Right ventricle myocardium inferior (tissue), 1 donor: Measurements from ENCODE around the gene TRAPPC2L. TPM values are rescaled to one million over a fixed set of nuclear protein-coding genes. Genes with fewer than 3 reads are reported as not detected.
"Not testable (repeated sequence)": the region's sequence is repeated elsewhere in the genome, so short reads cannot be mapped to it uniquely, and the experiment has no call there.

Experiments used
- ATAC-seq: fragments of 200-7000 bp; cut with Tn5 transposase; one replicate; pipeline ENCODE4 v1.9.1; 2020; ENCODE audit warnings: mild to moderate bottlenecking, moderate library complexity
- DNase-seq: peaks from one replicate; pipeline ENCODE4 v3.0.0; 2021; ENCODE audit errors: missing footprints
- intact Hi-C: fragments of 100-400 bp; cut with DNase I; formaldehyde crosslinking; loops from one replicate; pipeline ENCODE4 v1.11.0; 2022
- total RNA-seq: library from RNA; stranded (reverse); fragmentation: NEBNext Ultra II Directional; extraction: Animal tissue kit (Norgen Biotek cat#: 25700); gene quantifications from one replicate; pipeline ENCODE4 v1.2.1, GENCODE V29; 2021
- donor health status: DM: no; HTN: yes; CAD: no; lungs with severe emphysema.

TRAPPC2L gene
- total RNA-seq, 1 donor from 2014 or later = 58.7 TPM

DNA sequence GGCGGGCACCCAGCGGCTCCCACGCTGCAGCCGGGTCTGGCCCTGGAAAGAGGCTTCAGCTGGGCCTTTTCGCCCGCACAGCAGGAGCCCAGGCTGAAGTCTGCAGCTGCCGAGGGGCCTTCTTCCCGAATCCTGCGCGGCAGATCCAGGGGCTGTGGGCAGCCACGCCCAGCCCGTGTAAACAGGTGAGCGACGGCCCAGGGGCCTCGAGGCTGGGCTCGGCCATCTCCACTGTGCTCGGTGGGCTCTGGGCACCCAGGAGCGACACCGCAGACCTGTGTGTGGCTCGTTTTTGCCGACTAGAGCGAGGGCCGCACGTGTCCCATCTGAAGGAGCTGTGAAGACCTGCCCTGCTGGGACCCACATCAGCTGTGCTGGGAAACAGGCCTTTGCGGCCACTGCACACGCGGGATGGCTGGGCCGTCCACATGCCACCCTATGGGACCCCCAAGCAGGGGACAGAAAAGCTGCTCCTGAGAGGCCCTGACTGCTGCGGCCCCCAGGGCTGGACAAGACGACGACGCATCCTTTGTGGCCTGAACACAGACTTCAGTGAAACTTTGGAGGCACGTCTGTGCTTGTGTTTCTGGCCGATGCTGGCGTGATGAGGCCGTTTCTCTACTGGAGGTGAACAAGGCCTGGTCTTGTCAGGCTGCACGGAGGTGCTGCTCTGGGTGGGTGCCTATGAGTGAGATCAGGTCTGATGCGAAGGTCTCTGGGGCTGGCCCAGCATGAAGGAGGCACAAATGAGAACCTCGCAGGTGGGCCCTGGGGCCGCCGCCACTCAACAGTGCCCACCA is 40.0 kb upstream of the TRAPPC2L start:
- intact Hi-C loops = no loop called here
- DNase-seq (no peak), ATAC-seq (no peak)

DNA sequence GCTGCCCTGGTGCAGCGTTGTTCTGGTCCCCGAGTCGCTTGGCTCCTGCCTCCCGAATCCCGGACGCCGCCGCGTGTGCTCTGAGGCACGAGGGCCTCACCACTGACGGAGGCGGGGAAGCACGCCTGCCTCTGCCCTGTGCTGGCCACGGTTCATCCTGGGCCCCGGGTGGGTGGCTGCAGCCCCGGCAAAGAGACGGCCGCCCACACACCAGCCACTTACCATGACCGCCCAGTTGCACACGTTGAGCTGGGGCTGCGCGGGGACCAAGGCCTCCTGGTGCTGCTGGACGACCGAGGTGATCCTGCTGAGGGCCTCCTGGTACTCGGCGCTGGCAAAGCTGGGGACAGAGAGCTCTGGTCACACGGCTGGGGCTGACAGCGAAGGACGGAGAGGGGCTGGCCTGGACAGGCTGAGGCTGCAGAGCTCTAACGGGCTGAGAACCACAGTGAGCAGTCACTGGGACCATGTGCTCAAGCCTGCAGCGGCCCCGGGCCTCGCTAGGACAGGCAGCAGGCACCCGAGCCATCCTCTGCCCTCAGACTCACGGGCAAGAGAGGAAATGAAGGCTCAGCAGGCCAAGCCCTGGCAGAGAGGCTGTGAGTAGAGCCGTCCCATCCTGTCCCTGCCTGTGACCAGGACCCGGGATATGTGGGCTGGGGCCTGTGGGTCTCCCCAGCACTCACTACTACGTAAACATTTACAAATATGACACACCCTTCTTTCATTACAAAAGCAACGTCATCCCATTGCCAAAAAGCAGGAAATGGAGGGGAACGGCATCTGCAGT is 38.9 kb upstream of the TRAPPC2L start:
- ATAC-seq (no peak), DNase-seq (no peak)
- intact Hi-C loops = no loop called here

DNA sequence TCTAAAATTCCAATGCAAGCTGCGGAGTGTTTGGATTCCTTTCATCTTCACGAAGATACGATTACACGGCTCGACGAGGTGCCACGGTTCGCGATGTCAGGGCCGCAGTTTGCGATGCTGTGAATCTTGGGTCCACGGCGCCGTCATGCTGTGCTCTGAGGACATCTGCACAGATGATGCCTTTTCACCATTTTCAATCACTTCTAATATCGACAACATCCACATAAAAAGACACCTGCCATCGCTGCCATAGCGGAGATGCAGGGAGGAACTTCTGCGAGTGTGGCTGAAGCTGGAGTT is 38.4 kb upstream of the TRAPPC2L start:
- intact Hi-C loops = no loop called here
- no peak for DNase-seq
- ATAC-seq = no peak

DNA sequence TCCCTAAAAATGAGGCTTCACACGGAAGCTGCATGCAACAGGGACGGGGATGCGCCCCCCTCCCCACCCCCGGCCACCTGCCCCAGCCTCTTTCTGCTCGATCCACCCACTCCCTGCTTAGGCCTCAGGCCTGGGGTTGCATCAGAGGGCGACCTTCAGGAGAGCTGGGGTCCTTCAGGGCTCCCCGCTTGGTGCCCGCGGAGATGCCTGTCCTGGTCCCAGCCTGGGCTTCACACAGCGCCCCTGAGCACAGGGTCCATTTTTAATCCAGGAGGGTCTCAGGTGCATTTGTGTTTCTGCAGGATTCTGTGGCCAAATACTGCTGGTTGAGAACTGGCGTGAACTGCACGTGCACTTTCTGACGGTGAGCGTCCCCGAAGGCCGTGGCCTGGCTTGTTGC is 37.8 kb upstream of the TRAPPC2L start:
- no peak for ATAC-seq
- no peak for DNase-seq
- intact Hi-C loops = no loop called here

DNA sequence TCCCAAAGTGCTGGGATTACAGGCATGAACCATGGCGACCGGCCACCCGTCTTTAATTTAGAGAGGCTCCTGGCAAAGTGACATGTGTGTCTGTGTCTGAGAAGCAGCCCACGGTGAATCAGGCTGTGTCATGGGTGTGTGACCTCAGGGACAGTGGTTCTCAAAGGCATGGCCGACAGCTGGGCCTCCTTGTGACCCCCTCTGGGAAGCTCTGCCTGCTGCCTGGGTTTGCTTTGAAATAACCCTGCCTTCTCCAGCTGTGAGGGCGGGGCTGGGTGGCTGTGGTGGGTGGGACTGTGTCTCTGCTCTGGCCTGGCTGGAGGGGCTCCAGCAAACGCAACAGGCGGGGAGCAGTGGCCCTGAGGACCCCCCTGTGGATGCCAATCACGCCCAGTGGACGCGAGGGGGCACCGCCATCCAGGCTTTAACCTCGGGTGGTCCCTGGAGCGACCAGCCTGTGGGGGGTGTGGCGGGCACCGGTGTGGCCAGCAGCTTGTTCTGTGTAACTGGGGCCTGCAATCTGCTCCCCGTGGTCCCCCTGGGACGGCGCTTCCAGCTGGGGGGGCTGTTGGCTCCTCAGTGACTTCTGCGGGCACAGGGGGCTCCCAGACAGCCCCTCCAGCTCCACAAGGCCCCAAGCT is 36.4 kb upstream of the TRAPPC2L start:
- ATAC-seq (no peak), DNase-seq (no peak)
- intact Hi-C loops = no loop called here

DNA sequence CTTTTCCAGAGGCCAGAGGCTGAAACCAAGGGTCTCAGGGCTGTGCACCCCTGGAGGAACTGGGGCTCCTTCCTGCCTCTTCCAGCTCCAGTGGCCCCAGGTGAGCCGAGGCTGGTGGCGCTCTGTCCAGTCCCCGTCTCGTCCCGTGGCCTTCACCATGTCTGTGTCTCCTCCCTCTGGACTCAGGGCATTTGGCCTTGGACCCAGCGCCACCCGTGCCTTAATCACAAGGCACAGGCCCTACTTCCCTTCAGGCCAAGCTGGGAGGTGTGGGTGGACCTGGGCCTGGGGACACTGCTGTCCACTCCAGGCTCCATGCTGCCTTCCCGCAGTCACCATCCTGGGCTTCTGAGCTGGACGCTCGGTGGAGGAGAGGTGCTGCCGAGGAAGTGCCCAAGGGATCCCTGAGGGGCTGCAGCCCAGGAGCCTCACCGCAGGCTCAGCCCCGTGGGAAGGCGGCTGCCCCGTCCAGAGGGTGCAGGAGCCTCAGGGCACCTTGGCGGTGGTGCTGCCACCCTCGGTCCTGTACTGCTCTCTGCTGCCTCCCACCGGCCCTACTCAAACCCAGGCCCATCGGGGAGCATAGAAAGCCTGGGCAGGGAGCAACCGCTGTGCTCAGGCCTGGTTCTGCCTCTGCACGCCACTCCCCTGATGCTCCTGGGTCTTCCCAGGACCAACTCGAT is 35.6 kb upstream of the TRAPPC2L start:
- intact Hi-C loops = no loop called here
- ATAC-seq (no peak), DNase-seq (no peak)

DNA sequence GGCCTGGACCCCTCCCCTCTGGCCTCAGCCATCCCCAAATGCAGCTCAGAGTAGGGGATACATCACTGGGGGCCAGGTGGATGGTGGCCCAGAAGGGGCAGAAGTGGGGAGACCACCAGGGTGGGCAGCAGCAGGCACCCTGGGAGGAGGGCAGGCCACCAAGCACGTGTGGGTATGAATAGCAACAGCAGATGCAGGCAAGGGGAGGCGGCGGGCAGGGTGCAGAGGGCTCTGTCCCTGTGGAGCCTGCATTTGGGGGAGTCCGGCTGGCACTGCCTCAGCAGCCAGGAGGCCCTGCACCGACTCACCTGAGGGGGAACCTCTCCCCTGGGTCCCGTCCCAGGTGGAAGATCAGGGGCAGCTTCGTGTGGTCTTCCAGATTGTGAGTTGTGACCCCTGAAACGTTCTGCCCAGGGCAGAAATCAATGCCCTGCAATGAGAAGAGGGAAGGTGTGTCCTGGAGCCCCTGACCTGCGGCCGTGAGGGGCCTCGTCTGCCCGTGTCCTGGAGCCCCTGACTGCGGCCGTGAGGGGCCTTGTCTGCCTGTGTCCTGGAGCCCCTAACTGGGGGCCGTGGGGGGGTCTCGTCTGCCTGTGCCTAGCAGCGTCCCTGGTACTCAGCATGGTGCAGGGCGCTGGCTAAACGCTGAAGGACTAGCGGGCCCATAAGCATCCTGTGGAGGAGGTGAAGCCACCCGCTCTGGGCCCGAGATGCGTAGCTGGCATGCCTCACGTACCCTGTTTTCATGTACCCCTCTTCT is 34.5 kb upstream of the TRAPPC2L start:
- no peak for ATAC-seq
- no peak for DNase-seq
- intact Hi-C loops = no loop called here

DNA sequence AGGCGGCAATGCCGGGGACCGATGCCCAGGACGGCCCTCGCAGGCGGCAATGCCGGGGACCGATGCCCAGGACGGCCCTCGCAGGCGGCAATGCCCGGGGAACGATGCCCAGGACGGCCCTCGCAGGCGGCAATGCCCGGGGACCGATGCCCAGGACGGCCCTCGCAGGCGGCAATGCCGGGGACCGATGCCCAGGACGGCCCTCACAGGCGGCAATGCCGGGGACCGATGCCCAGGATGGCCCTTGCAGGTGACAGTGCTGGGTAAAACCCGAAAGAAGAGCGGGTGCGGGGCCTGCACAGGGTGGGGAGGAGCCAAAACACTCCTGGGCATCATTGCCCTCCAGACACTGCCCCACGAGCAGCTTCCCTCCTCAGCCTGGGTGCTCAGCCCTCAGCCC is 33.3 kb upstream of the TRAPPC2L start:
- DNase-seq, intact Hi-C loops, ATAC-seq: not testable (repeated sequence)

DNA sequence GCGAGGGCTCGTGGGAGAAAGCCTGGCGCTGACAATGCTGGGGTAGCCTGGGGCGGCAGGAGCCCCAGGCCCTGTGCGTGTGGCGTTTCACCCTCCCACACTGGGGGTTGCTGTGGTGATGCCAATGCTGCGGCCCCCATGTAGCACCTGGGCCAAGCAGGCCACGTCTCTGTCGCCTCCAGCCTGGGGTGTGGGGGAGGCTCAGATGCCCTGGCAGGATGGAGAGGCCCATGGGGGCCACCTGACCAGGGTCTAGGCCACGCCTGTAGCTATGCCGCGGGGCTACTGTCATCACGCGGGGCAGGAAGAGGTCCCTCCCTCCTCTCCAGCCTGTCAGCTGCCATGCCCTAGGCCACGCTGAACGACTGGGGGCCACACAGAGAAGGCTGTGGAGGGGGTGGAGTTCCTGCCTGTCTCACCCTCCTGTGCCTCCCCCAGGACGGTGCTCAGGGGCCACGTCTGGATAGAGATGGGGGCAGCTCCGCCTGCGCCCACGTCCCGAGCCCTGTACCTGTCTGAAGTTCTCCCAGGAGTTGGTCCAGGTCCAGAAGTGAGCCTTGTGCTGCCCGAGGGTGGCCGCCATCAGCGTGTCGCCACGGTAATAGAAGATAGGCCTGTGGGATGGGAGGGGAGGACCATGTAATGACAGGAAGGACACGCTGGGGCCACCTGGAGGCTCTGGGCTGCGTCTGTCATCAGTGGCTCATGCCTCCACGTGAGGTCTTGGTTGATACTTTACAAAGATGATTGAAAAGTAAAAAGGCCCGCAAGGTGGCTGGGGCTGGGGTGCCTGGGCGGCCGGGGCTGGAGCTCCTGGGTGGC is 32.5 kb upstream of the TRAPPC2L start:
- ATAC-seq (no peak), DNase-seq (no peak)
- intact Hi-C loops = no loop called here

DNA sequence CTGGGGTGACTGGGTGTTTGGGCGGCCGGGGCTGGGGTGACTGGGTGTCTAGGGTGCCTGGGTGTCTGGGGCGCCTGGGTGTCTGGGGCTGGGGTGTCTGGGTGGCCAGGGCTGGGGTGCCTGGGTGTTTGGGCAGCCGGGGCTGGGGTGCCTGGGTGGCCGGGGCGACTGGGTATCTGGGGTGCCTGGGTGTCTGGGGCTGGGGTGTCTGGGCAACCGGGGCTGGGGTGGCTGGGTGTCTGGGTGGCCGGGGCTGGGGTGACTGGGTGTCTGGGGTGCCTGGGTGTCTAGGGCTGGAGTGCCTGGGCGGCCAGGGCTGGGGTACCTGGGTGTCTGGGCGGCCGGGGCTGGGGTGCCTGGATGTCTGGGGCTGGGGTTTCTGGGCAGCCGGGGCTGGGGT is 31.8 kb upstream of the TRAPPC2L start:
- ATAC-seq (no peak), DNase-seq (no peak)
- intact Hi-C loops = no loop called here

DNA sequence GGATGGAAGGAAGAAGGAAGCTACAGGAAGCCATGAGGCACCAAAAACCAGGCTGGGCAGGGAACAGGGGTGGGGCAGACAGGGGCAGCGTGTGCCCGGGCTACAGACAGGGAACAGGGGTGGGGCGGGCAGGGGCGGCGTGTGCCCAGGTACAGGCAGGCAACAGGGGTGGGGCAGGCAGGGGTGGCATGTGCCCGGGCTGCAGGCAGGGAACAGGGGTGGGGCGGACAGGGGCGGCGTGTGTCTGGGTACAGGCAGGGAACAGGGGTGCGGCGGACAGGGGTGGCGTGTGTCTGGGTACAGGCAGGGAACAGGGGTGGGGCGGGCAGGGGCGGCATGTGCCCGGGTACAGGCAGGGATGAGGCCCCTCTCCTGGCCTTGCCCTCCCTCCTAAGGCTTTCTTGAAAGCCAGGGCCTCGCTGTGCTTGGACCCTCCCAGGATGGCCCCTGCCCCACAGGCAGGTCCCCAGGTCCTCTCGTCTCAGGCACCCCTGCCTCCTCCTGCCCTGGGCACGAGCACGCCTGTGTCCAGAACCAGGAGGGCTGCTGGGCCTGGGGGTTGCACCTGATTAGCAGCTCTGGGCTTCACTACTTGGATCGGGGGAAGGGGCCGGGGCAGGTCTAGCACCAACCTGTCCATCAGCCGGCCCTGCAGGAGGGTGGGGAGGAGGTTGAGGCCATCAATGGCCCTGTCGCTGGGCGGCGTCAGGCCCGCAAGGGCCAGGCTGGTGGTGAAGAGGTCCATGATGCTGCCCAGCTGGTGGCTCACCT is 30.7 kb upstream of the TRAPPC2L start:
- ATAC-seq = no peak
- intact Hi-C loops = no loop called here
- DNase-seq = no peak

DNA sequence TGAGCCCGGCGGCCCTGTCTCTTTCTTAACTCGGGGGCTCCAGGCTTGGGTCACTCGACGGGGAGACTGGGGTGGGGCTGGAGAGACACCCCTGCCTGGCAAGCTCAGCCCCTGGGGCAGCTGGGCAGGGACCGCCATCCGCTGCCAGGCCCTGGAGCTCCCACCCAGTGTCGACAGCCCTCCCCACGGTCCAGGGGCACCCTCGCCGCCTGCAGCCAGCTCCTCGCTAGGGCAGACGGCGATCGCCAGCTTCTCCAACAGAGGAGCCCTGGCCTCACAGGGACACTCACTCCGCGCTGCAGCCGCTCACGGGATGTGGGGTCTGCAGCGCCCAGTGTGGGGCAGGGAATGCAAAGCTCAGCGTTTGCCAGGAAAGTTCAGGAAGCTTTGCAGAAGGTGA is 29.2 kb upstream of the TRAPPC2L start:
- intact Hi-C loops = no loop called here
- no peak for ATAC-seq
- no peak for DNase-seq

DNA sequence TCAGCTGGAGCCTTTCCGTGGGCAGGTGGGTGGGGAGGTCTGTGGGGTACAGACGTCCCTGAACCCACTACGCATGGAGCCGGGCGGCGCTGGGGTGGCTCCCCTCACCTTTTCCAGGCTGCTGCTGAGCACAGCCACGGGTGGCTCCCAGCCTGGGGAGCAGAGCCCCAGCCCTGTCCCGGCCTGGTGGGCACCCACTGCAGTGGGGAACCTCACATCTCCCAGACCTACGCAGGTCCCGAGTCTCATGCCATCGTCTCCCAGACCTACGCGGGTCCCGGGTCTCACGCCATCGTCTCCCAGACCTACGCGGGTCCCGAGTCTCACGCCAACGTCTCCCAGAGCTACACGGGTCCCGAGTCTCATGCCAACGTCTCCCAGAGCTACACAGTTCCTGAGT is 28.2 kb upstream of the TRAPPC2L start:
- ATAC-seq (no peak), DNase-seq (no peak)
- intact Hi-C loops = no loop called here

DNA sequence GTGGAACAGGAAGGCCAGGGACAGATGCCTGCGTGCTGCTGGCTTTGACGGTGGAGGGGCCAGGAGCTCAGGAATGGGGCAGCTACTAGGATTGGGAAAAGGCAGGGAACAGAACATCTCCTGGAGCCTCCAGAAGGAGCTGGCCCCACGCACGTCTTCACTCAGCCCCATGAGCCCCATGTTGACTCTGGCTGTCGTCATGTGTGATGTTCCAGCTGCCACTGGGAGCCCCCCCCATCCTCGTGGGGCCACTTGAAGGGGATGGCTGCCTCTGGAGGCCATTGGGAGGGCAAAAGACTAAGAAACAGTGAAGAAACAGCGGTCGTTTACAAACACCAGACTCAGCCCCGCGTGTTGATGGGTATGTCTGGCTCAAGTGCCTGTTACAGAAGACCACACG is 26.7 kb upstream of the TRAPPC2L start:
- ATAC-seq (peak; percentile 69), DNase-seq (no peak)
- intact Hi-C loops = no loop called here

DNA sequence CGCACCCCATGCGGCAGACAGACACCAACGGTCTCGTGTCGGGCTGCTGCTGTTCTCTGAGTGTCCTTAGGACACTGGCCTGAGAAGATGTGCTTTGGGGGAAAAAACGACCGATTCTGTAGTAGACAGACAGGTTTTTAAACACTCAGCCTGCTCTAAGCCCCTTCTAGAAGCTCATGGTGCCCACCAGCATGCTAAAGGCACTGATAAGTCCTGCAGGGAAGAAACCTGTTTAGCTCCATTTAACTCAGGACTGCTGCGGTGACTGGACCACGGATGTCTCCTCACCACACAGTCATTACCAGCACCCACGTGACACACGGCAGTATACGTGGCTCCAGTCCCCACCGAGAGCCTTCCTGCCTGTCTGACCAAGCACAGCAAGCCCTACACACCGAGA is 26.1 kb upstream of the TRAPPC2L start:
- ATAC-seq (no peak), DNase-seq (no peak)
- intact Hi-C loops = no loop called here

DNA sequence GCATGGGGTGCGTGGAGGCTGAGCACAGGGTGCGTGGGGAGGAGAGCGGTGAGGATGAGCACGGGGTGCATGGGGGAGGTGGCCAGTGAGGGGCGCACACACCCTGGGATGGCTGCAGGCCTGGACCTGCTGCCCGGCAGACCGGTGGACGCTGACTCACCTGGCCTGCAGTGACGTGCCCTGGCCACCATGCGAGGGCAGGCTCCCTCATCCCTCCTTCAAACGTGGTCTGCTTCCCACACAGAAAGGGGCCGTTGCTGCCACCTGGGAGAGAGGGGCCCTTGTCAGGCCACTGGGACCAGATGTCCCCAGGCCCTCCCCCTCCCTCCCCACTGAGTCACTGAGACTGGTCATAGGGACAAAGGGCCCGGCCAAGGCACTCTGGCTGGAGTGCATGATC is 25.1 kb upstream of the TRAPPC2L start:
- intact Hi-C loops = no loop called here
- no peak for ATAC-seq
- DNase-seq = no peak

DNA sequence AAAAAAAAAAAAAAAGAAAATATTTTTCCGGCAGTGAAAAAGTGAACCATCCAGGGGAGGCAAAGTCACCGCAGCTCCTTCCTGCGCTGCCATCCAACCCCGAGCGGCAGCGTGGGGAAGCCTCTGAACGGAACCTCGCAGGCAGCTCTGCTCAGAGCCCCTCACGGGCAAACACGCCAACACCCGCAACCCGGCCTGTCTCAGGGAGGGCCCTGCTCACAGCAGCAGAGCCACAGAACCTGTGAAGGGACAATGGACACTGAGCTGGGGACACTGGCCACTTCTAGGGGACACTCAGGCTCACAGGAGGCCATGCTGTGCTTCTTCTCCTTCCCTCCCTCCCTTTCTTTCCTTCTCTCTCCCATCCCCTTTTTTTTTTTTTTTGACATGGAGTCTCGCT is 23.8 kb upstream of the TRAPPC2L start:
- intact Hi-C loops = no loop called here
- DNase-seq (no peak), ATAC-seq (no peak)
